ENCODE measurements around the gene STAG3.
A peak's percentile ranks its signal among the peaks of the same experiment; 100 is the strongest.
"Not testable (repeated sequence)": the region's sequence is repeated elsewhere in the genome, so short reads cannot be mapped to it uniquely, and the experiment has no call there.

The STAG3 gene

GRCh38 chr7:100247152-100247757 is 69.5 kb downstream of the STAG3 start:
- peak; percentile 77 for DNase-seq (ENCODE audit: low spot score)

GRCh38 chr7:100248483-100248882 is 70.8 kb downstream of the STAG3 start:
- no peak for DNase-seq (ENCODE audit: low spot score)

- no peak for DNase-seq (ENCODE audit: low spot score)
These were observed 79.3 kb downstream of the STAG3 start for GRCh38 chr7:100257017-100257416.

- DNase-seq (ENCODE audit: low spot score), result not testable (repeated sequence)
These were observed 82.3 kb downstream of the STAG3 start for GRCh38 chr7:100259984-100260383.

- DNase-seq (ENCODE audit: low spot score), result not testable (repeated sequence)
These were observed 85.2 kb downstream of the STAG3 start for GRCh38 chr7:100262896-100263295.

Data from kidney tubule cell (primary cell).